Activated CD8-positive, alpha-beta T cell treated with anti-CD3 and anti-CD28 coated beads, Interleukin-2, amount 10 ng/mL, durations not matched to agents 7 days and 5 days (primary cell): Measurements from ENCODE around the gene SETD1B. TPM values are rescaled to one million over a fixed set of nuclear protein-coding genes. Genes with fewer than 3 reads are reported as not detected.
A peak's percentile ranks its signal among the peaks of the same experiment; 100 is the strongest.
"Not testable (repeated sequence)": the region's sequence is repeated elsewhere in the genome, so short reads cannot be mapped to it uniquely, and the experiment has no call there.

ENCODE experiments used
- ATAC-seq: fragments of 150-1000 bp; cut with Tn5 transposase; one replicate; pipeline ENCODE4 v1.10.0; 2021; ENCODE audit warnings: moderate library complexity
- CTCF ChIA-PET: fragments of 350-600 bp; sonication (Branson Sonifier 250); formaldehyde crosslinking; loops from one replicate; lab custom pipeline; 2021; ENCODE audit warnings: antibody characterized with exemption; lab: Charles Lee
- POLR2A ChIA-PET: fragments of 350-600 bp; sonication (Branson Sonifier 250); formaldehyde crosslinking; loops from one replicate; lab custom pipeline; 2021; ENCODE audit warnings: antibody characterized with exemption; lab: Charles Lee
- DNase-seq: peaks from one replicate; pipeline ENCODE4 v3.0.0-alpha.2; 2020
- H3K27ac Mint-ChIP-seq: one replicate; pipeline ENCODE4 v1.8.0; 2021; ENCODE audit warnings: mild to moderate bottlenecking, mixed read lengths
- H3K27me3 Mint-ChIP-seq: one replicate; pipeline ENCODE4 v1.8.0; 2021; ENCODE audit warnings: low read depth, mixed read lengths
- H3K36me3 Mint-ChIP-seq: one replicate; pipeline ENCODE4 v1.8.0; 2021; ENCODE audit warnings: low read depth, mixed read lengths
- H3K4me1 Mint-ChIP-seq: one replicate; pipeline ENCODE4 v1.8.0; 2021; ENCODE audit warnings: low read depth, mixed read lengths
- H3K4me3 Mint-ChIP-seq: one replicate; pipeline ENCODE4 v1.8.0; 2021; ENCODE audit warnings: mild to moderate bottlenecking, mixed read lengths
- H3K9me3 Mint-ChIP-seq: one replicate; pipeline ENCODE4 v1.8.0; 2022; ENCODE audit warnings: mixed read lengths; ENCODE audit not compliant: insufficient read depth
- total RNA-seq, 2 experiments: library from RNA; stranded (reverse); gene quantifications; one replicate each; pipeline ENCODE4 v1.2.3, GENCODE V29; 2021

The SETD1B gene
- total RNA-seq, result 10 to 100 TPM; 30.0 to 30.9 TPM

GRCh38 chr12:121803861-121804416 is at the start of gene SETD1B:
SETD1B (plus strand) TSS chr12:121804009; CDS start chr12:121804738, 729 bp downstream.
- ChIA-PET CTCF (interaction anchor here (0.6 to 26.5 kb wide), 3 partner anchors 2 to 89 kb away, joined by 3 to 956 read pairs (median 956); partner anchors contain the start of genes RHOF and SETD1B), POLR2A (interaction anchor here (0.6 to 26.9 kb wide), 3 partner anchors 1 to 765 kb away, joined by 3 to 543 read pairs (median 543); partner anchors contain the start of genes OASL, RHOF and SETD1B)
- H3K9me3 Mint-ChIP-seq, result no peaks in the 10 kb centered on the region
- peak within 1 kb of the TSS; percentile 96 for H3K4me3 Mint-ChIP-seq
- H3K36me3 Mint-ChIP-seq, result peaks cover 47% of the 10 kb centered on the region
- peak within 1 kb of the TSS; percentile 98 for H3K27ac Mint-ChIP-seq
- no peaks in the 10 kb centered on the region for H3K27me3 Mint-ChIP-seq
- ATAC-seq (peak; percentile 3), DNase-seq (peak; percentile 69)
- H3K4me1 Mint-ChIP-seq, result peaks cover 25% of the 10 kb centered on the region

- ATAC-seq, result no peak
- Mint-ChIP-seq H3K27ac (no peak overlapping the region), H3K27me3 (no peaks in the 10 kb centered on the region)
These were observed 49.0 kb upstream of the SETD1B start for GRCh38 chr12:121754836-121755235.

DNA sequence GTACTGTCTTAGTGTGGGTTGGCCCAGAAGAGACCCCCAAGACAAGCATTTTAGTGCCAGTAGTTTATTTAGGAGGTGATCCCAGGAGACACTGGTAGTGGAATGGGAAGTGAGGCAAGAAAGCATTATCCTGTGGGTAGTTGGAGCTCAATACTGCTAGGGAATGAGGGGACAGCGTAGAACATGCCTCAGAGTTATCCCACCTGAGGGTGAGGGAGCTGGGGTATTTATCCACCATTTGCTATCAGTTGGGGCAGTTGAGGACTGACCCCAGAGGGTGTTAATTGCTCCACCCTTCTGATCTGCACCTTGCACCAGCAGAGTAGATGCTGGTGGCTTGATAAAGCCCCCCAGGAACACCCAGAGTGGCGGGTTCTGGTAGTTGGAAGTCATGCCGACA is 48.2 kb upstream of the SETD1B start:
- no peak for ATAC-seq
- H3K4me3 Mint-ChIP-seq, result no peak overlapping the region
- H3K36me3 Mint-ChIP-seq, result peaks cover 11% of the 10 kb centered on the region
- ChIA-PET POLR2A (interaction anchor here (1.1 kb wide), 1 partner anchor 11 kb away, joined by 3 read pairs; no protein-coding TSS in a partner anchor), CTCF (interaction anchor here (0.9 to 3.1 kb wide), 6 partner anchors 12 to 44 kb away, joined by 3 to 27 read pairs (median 4); partner anchors contain the start of gene RHOF)
- H3K27ac Mint-ChIP-seq, result no peak overlapping the region
- H3K27me3 Mint-ChIP-seq, result no peaks in the 10 kb centered on the region
- no peak for DNase-seq
- H3K9me3 Mint-ChIP-seq, result no peaks in the 10 kb centered on the region
- peaks cover 23% of the 10 kb centered on the region for H3K4me1 Mint-ChIP-seq

More at GRCh38 chr12:121754836-121755235, 49.0 kb upstream of the SETD1B start:
- Mint-ChIP-seq H3K4me1 (peaks cover 23% of the 10 kb centered on the region), H3K4me3 (no peak overlapping the region), H3K9me3 (no peaks in the 10 kb centered on the region), H3K36me3 (peaks cover 14% of the 10 kb centered on the region)
- DNase-seq, result no peak
- POLR2A ChIA-PET, result no interaction called here
- CTCF ChIA-PET, result interaction anchor here (3.1 kb wide), 1 partner anchor 40 kb away, joined by 27 read pairs; the partner anchor contains the start of gene RHOF

GRCh38 chr12:121758536-121758935 is 45.3 kb upstream of the SETD1B start:
- CTCF ChIA-PET, result interaction anchor here (0.7 kb wide), 1 partner anchor 36 kb away, joined by 4 read pairs; no protein-coding TSS in a partner anchor
- POLR2A ChIA-PET, result not testable (repeated sequence)

DNA sequence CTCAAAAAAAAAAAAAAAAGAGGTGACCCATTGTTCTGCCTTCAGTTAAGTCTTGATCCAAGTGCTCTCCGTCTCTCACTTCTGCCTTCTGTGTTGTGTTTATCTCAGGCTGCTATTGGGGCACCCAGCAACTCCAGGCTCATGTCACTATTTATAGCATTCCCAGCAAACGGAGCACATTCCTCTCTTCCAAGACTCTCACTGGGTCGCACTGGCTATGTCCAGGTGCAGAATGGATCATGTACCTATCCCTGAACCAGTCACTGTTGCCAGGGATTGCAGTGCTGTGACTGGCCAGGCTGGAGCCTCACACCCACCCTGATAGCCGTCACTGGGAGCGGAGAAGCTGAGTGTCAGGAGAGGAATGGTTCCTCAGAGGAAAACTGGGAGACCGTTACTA is 41.5 kb upstream of the SETD1B start:
- no peaks in the 10 kb centered on the region for H3K9me3 Mint-ChIP-seq
- no peak overlapping the region for H3K27ac Mint-ChIP-seq
- ChIA-PET CTCF (interaction anchor here (3.3 kb wide), 1 partner anchor 11 kb away, joined by 12 read pairs; no protein-coding TSS in a partner anchor), POLR2A (no interaction called here)
- H3K36me3 Mint-ChIP-seq, result no peaks in the 10 kb centered on the region
- ATAC-seq (no peak), DNase-seq (no peak)
- peaks cover 2% of the 10 kb centered on the region for H3K4me1 Mint-ChIP-seq
- H3K4me3 Mint-ChIP-seq, result no peak overlapping the region
- H3K27me3 Mint-ChIP-seq, result no peaks in the 10 kb centered on the region

More at GRCh38 chr12:121758536-121758935, 45.3 kb upstream of the SETD1B start:
- not testable (repeated sequence) for H3K27me3 Mint-ChIP-seq, H3K36me3 Mint-ChIP-seq, H3K27ac Mint-ChIP-seq, ATAC-seq, H3K9me3 Mint-ChIP-seq, DNase-seq, H3K4me3 Mint-ChIP-seq
- H3K4me1 Mint-ChIP-seq, result peaks cover 21% of the 10 kb centered on the region

- H3K27ac Mint-ChIP-seq, result no peak overlapping the region
- no peaks in the 10 kb centered on the region for H3K27me3 Mint-ChIP-seq
- no peak for ATAC-seq
- H3K36me3 Mint-ChIP-seq, result no peaks in the 10 kb centered on the region
- ChIA-PET CTCF (interaction anchor here (2.7 kb wide), 2 partner anchors 8 to 30 kb away, joined by 16 read pairs; no protein-coding TSS in a partner anchor), POLR2A (no interaction called here)
- no peak for DNase-seq
- H3K4me3 Mint-ChIP-seq, result no peak overlapping the region
- H3K4me1 Mint-ChIP-seq, result peaks cover 2% of the 10 kb centered on the region
- H3K9me3 Mint-ChIP-seq, result no peaks in the 10 kb centered on the region
These were observed 39.0 kb upstream of the SETD1B start for GRCh38 chr12:121764808-121765207.

DNA sequence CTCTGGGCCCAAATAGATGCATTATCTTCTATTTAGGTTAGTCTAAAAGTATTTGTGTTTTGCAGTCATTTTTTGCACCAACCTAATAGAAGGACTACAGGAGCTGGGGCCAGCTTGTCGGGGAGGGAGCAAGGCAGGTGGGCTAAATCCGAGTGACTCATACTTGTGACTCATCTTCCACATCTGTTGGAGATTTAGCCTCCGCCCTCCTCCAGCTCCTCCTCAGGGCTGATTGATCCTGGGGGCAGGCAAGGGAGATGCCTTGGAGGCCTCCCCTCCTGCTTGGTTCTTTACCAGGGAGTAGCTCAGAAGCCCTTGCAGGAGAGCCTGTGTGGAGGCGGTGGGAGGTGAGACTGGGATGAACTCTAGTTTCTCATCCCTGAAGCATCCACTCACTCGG is 38.2 kb upstream of the SETD1B start:
- Mint-ChIP-seq H3K27me3 (no peaks in the 10 kb centered on the region), H3K4me1 (peaks cover 2% of the 10 kb centered on the region), H3K9me3 (no peaks in the 10 kb centered on the region), H3K4me3 (no peak overlapping the region), H3K36me3 (no peaks in the 10 kb centered on the region), H3K27ac (no peak overlapping the region)
- DNase-seq (no peak), ATAC-seq (no peak)
- ChIA-PET POLR2A (no interaction called here), CTCF (interaction anchor here (1.1 to 2.7 kb wide), 3 partner anchors 9 to 29 kb away, joined by 3 to 16 read pairs (median 4); partner anchors contain the start of gene RHOF)

DNA sequence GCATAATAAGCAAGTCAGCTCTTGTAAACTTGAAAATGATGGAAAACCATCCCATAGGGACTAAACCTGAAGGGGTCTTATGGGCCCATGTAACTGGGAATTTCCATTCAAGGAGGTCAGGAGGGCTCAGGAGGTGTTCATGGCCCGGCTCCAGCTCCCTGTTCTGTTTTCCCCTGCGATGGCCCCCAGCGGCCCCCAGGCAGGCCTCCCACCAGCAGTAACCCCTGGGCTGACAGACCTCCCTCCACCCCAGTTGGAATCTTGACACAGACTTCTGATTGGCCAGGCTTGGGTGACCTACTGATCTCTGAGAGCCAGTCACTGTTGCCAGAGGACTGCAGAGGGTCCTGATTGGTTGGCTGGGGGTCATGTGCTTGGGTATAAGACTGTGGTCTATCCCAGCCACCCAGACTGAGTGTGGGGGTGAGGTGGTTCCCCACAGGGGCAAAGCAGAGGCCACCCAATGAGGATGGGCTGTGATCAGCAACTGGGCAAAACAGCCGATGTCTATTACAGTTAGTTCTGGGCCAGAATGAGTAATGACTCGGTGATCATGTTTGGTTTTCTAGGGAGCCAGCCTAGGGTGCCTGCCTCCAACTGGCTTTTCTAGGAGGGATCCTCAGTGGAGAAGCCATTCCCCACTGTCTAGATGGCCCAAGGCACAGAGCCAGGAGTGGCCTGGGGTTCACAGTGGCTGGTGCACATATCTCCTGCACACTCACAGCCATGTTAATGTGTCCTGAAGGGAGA is 37.3 kb upstream of the SETD1B start:
- CTCF ChIA-PET, result interaction anchor here (1.1 to 3.9 kb wide), 3 partner anchors 10 to 28 kb away, joined by 3 to 25 read pairs (median 4); partner anchors contain the start of gene RHOF
- H3K27me3 Mint-ChIP-seq, result no peaks in the 10 kb centered on the region

GRCh38 chr12:121767525-121768016 is 36.2 kb upstream of the SETD1B start:
- no peaks in the 10 kb centered on the region for H3K9me3 Mint-ChIP-seq
- ChIA-PET CTCF (interaction anchor here (1.0 to 3.9 kb wide), 3 partner anchors 11 to 55 kb away, joined by 3 to 25 read pairs (median 3); partner anchors contain the start of genes RHOF and TMEM120B), POLR2A (interaction anchor here (1.2 kb wide), 1 partner anchor 11 kb away, joined by 3 read pairs; no protein-coding TSS in a partner anchor)
- no peak overlapping the region for H3K4me3 Mint-ChIP-seq
- no peaks in the 10 kb centered on the region for H3K27me3 Mint-ChIP-seq
- H3K36me3 Mint-ChIP-seq, result no peaks in the 10 kb centered on the region
- no peak for DNase-seq
- H3K4me1 Mint-ChIP-seq, result peaks cover 6% of the 10 kb centered on the region
- no peak overlapping the region for H3K27ac Mint-ChIP-seq
- ATAC-seq, result no peak

More for the DNA sequence above, 37.3 kb upstream of the SETD1B start:
- Mint-ChIP-seq H3K27ac (no peak overlapping the region), H3K4me1 (peaks cover 2% of the 10 kb centered on the region), H3K4me3 (no peak overlapping the region), H3K36me3 (no peaks in the 10 kb centered on the region), H3K9me3 (no peaks in the 10 kb centered on the region)
- no peak for ATAC-seq
- POLR2A ChIA-PET, result interaction anchor here (1.2 kb wide), 1 partner anchor 10 kb away, joined by 3 read pairs; no protein-coding TSS in a partner anchor
- DNase-seq, result no peak

DNA sequence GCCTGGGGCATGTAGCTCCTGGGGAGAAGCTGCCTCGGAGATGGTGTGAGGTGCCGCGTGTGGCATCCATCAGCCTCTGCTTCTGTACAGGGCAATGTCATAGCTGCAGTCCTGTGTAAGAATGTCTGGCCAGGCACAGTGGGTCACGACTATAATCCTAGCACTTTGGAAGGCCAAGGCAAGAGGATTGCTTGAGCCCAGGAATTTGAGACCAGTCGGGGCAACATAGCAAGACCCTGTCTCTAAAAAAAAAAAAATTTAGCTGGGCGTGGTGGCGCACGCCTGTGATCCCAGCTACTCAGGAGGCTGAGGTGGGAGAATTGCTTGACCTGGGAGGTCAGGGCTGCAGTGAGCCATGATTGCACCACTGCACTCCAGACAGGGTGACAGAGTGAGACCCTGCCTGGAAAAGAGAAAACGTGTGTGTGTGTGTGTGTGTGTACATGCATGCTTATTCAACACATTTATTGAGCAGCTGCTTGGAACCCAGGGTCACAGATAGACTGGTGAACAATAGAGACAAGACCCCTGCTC is 34.4 kb upstream of the SETD1B start:
- no peak for DNase-seq
- H3K4me3 Mint-ChIP-seq, result no peak overlapping the region
- peaks cover 17% of the 10 kb centered on the region for H3K4me1 Mint-ChIP-seq
- H3K36me3 Mint-ChIP-seq, result no peaks in the 10 kb centered on the region
- ChIA-PET POLR2A (no interaction called here), CTCF (interaction anchor here (1.0 to 3.9 kb wide), 2 partner anchors 12 to 25 kb away, joined by 3 to 25 read pairs; partner anchors contain the start of gene RHOF)
- H3K27me3 Mint-ChIP-seq, result no peaks in the 10 kb centered on the region
- peak overlapping the region; percentile 24 for H3K27ac Mint-ChIP-seq
- H3K9me3 Mint-ChIP-seq, result no peaks in the 10 kb centered on the region
- ATAC-seq, result no peak

- Mint-ChIP-seq H3K4me1 (peaks cover 17% of the 10 kb centered on the region), H3K36me3 (no peaks in the 10 kb centered on the region), H3K4me3 (no peak overlapping the region), H3K27me3 (no peaks in the 10 kb centered on the region), H3K9me3 (no peaks in the 10 kb centered on the region), H3K27ac (peak overlapping the region; percentile 24)
- POLR2A ChIA-PET, result no interaction called here
- no peak for ATAC-seq
- no peak for DNase-seq
- CTCF ChIA-PET, result interaction anchor here (0.5 to 3.9 kb wide), 3 partner anchors 13 to 420 kb away, joined by 3 to 25 read pairs (median 3); partner anchors contain the start of gene RHOF
These were observed 33.9 kb upstream of the SETD1B start for GRCh38 chr12:121769831-121770301.
